IPS-NIHi11 (cell line): Measurements from ENCODE around the gene NAA40.
"Not testable (repeated sequence)": the region's sequence is repeated elsewhere in the genome, so short reads cannot be mapped to it uniquely, and the experiment has no call there.

ENCODE experiments used
- DNase-seq: peaks from one replicate; pipeline ENCODE4 v3.0.0; 2012; ENCODE audit warnings: mixed read lengths, low spot score

Gene NAA40

DNA sequence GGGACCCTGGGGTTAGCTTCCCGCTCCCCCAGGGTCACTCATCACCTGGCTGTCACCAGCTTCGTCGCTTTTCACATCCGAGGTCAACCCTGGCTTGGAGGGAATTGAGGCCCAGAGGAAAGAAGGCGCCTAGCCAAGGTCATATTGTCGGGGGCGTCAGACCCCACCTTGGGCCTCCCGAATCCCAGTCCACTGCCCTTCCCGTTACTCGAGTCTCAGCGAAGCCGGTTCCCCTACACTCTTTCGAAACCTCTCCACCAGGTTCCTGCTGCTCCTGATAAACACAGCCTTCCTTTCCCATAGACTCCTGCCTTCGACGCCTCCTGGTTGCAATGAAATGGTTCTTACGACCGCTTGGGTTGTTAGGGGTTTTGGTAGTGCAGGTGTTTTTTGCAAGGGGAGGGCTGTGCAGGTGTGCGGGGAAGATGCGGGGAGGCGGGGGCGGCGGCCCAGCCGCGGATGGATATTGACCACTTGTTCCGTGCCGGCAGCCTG lies 642 bp downstream of the NAA40 start:
- no peak for DNase-seq

DNA sequence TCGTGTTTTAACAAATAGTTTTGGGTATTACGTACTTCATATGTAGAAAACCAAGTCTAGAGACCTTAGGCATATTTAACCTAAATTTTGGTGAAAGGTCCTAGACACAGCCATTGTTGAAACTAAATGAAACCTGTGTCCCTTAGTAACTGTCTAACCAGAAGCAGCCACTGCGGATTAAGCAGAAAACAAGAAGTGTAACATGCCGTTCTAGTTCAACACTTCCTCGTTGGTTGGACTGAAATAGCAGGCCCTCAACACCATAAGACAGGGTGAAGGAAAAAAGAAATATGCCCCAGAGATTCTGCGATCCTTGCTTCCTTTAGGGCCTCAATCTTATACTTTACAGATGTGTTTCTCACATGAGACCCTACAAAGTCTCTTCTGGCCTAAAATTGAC lies 2.0 kb downstream of the NAA40 start:
- no peak for DNase-seq

DNA sequence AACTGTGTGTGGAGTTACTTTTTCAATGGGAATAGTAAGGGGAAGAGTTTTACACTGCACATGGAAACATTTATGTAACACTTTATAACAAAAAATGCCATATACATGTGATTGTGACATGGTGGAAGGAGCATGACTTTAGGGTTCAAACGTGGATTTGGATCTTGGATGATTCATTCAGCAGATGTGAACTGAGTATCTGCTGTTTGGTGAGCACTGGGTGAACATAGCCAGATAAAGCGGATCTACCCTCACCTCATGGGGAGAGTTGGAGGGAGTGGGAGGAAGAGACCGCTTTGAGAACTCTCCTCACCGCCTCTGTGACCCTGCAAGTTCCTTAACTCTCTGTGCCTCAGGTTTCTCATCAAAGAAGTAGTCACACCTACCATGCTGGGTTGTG lies 3.1 kb downstream of the NAA40 start:
- no peak for DNase-seq

DNA sequence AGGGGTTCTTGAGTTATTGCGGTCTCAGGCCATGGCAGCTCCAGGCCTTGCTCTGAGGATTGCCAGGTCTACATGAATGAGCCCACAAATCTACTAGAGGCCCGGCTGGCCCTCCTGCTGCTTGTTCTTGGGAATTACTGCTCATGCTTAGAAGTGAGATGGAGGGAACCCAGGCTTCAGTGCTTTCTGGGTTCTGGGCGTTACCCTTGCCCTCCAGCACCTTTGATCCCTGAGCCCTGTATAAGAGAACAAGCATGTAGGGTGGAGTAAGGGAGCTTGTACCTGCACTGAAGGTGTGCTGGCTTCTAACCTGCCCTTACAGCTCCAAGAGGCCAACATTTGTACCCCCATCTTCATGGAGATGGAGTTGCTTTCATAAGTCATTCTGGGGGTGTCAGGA lies 4.0 kb downstream of the NAA40 start:
- DNase-seq: no peak

DNA sequence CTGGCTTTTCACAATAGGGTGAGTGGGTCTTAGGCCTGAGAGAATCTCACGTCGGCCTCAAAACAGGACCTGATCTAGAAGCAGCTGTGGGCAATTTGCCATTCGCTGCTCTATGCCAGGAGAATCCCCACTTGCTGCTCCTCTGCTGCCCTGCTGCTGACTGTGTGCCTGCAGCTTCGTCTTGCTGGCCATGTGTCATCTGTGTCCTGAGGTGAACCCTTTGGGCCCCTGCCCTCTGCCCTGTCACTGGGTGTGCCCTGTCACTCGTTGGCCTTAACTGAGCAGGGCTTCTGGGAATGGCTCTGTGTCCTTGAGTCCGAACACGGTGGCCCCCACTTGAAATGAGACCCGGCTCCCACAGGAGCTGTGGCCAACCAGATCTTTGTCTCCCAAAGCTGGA lies 6.2 kb downstream of the NAA40 start:
- no peak for DNase-seq

DNA sequence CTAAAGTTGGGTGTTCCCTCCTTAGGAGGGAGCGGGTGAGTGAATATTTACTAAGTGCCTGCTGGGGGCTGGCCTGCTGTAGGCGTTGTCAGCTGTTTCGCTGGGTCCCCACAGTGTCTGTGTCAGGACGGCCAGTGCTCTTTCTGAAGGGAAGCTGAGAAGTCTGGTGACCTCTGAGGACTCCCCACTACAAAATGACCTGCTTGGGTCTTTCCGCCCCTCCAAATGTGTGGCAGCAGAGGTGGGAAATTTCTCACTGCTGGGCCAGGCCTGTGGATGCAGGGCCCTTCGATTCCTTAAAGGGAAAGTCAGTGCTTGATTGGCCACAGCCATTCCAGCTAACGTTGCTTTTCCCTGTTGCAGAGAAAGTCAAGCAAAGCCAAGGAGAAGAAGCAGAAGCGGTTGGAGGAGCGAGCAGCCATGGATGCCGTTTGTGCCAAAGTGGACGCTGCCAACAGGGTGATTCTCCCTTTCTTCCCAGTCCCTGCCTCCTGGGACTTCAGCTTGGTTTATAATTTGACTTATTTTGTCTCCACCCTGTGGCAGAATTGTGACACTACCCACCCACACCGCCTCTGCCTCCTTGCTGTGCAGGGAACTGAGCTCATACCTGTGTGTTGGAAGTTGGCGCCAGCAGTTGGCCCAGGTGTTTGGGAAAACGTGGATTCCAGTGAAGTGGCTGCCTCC lies 6.8 kb downstream of the NAA40 start:
- DNase-seq: peak; percentile 79

DNA sequence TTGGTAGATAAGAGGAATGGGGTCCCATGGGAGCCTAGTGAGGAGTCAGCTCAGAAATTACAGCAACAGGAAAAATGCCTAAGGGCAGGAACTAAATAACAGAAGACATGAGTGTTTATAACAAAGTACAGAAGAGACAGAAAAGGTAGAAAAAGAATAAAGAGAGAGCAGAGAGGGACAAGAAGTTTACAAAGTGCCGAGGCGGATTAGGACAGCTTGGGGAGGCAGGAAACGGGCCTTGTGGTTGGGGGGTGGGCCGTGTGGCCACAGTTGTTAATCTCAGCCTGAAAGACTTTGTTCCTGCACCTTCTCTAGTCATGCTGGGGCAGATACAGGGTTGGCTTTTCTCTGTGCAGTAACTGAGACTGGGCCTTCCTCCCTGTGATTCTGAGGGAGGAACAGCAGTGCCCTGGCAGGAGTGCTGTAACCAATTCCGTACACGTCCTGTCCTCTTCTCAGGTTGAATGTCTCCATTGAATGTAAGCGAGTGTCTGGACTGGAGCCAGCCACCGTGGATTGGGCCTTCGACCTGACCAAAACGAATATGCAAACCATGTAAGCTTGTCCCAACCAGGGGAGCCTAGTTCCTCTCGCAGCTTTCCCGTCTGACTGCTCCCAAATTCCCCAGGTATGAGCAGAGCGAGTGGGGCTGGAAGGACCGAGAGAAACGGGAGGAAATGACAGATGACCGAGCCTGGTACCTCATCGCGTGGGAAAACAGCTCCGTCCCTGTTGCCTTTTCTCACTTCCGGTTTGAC lies 13.2 kb downstream of the NAA40 start:
- DNase-seq: no peak

DNA sequence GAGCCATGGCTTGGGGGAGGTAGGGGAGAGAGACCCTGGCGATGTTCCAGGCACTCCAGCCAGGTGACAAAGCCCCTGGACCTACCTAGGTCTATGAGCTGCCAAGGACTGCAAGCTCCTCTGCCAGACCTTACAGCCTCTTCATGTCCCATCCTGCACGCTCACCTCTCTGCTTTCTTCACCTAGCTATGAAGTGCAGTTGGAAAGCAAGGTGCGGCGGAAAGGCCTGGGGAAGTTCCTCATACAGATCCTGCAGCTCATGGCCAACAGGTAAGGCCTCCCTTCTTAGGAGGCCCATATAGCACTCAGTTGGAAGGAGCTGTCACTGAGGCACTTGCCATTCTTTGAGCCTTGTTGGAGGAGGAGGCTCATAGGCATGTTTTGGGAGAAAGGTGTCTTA lies 13.8 kb downstream of the NAA40 start:
- no peak for DNase-seq

DNA sequence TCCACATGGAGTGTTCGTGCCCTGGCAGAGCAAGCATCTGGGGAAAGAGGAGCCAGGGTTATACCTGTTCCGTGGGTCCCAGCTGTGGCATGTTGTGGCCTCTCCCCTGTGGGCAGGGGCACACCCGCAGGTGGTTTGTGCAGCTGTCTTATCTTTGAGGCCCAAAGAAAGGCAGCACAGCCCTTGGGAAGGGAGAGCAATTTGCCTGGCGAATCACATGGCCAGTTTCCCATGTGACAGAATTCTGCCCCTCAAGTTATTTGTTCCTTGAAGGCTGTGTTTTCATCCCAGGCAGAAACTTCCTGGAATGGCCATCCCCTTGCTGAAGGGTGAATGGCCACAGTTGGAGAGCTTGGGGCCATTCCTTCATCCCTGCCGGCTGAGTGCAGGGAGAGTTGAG lies 19.2 kb downstream of the NAA40 start:
- DNase-seq: no peak

DNA sequence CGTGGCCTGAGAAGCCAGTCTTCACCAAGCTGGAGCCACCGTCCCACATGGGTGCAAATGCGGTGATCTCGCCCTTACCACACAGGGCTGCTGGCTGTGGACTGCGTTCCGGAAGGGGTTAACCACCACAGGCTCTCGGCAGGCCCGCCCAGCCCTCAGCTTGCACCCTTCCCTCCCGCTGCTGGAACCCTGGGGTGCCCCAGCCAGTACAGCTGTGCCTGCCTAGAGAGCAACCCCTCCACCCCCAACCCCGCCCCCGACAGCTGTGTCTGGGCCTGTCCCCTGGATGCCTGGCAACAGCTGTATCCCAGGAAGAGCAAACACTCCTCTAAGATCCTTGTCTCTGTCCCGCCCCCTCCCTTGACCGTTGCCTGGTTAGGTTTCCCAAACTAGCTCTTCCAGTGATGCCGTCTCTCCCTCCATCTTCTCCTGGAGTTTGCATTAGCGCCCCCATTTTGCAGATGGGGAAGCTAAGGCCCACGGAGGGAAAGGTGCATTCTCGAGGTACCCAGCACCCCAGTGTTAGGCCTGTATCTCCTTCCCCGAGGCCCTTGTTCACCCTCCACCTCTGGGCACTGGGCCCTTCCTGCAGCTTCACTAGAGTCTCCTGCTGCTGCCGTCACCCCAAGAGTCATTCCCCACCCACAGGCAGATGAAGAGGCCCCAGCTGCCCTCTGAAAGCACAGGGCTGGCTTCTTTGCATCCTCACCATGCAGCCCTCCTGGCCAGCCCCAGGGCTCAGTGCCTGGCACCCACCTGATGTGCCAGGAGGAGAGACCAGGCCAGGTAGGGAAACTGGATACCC lies 23.0 kb downstream of the NAA40 start:
- DNase-seq: peak; percentile 67

DNA sequence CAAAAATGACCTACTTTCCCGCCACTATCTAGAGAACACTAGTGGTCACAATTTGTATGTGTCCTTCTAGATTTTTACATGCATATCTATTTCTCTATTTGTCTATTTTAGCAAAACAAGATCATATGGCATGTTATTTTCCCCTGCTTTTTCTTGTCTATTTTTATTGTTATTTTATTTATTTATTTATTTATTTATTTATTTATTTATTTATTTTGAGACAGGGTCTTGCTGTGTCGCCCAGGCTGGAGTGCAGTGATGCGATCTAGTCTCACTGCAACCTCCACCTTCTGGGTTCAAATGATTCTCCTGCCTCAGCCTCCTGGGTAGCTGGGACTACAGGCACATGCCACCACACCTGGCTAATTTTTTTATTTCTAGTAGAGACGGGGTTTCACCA lies 25.1 kb downstream of the NAA40 start:
- not testable (repeated sequence) for DNase-seq

DNA sequence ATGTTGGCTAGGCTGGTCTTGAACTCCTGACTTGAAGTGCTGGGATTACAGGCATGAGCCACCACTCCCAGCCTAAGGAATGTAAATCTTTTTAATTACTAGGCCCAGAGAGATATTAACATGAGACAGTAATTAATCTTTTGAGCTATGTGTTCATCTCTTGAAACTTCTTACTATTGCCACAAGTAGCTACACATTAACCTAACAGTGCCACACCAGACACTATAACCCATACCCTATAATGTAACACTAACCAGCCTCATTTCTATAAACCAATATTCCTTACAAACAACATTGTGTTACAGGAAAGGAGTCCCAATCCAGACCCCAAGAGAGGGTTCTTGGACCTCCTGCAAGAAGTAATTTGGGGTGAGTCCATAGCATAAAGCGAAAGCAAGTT lies 27.6 kb downstream of the NAA40 start:
- peak; percentile 0 for DNase-seq

DNA sequence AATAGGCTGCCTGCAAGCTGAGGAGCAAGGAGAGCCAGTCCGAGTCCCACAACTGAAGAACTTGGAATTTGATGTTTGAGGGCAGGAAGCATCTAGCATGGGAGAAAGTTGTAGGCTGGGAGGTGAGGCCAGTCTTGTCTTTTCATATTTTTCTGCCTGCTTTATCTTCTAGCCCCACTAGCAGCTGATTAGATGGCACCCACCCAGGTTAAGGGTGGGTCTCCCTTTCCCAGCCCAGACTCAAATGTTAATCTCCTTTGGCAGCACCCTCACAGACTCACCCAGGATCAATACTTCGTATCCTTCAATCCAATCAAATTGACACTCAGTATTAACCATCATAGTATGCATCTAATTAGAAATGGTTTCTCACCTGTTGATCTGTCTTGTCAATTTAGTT lies 30.7 kb downstream of the NAA40 start:
- DNase-seq: no peak

DNA sequence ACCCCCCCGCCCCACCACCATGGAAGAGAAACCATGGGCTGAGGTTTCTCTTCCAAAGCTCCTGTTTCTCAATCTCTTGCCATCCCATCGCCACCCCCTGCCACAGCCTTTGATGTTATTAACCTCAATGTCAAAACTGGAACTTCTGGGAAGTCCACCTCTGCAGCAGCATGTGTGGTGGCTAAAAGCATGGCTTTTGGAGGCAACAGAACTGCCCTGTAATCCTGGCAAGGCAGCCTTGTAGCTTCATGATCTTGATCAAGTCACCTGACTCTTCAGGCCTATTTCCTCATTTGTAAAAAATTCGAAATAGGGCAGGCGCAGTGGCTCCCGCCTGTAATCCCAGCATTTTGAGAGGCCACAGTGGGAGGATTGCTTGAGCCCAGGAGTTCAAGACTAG lies 32.1 kb downstream of the NAA40 start:
- DNase-seq: no peak

DNA sequence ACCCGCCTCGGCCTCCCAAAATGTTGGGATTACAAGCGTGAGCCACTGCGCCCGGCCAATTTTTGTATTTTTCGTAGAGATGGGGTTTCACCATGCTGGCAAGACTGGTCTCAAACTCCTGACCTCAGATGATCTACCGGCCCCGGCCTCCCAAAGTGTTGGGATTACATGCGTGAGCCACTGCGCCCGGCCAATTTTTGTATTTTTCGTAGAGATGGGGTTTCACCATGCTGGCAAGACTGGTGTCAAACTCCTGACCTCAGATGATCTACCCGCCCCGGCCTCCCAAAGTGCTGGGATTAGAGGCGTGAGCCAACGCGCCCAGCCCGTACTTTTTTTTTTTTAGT lies 35.1 kb downstream of the NAA40 start:
- not testable (repeated sequence) for DNase-seq

DNA sequence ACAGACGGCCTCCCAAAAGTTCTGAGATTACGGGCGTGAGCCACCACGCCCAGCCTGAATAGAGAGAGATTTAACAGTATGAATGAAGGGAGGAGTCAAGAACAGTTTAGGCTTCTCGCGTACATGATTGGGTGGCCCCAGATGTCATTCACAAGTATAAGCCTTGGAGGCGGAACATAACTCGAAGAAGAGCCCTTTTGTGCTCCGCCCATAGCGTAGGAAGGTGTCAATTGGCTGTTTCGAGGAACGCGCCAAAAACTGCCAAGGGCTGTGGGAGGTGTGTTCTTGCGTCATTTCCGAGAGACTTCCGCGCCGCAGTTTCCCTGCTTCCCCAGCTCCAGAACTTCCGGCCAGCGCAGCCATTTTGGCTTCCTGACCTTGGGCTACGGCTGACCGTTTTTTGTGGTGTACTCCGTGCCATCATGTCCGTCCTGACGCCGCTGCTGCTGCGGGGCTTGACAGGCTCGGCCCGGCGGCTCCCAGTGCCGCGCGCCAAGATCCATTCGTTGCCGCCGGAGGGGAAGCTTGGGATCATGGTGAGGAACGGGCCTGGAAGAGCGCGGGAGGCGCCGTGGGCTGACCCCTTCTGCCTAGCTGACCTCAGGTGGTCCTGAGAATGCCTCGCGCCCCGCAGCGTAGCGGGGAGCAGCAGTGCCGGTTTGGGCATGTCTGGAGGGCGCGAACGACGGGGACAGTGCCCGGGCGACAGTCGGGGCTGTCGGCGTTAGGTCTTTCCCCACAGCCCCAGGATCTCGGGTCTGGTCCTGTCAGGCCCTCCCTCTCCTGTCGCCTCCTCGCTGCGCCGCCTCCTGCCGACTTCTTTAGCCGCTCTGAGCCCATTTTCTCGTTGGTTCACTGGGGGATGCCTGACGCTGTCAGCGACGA lies 35.7 kb downstream of the NAA40 start, which contains the start of gene COX8A:
Gene COX8A (plus strand): TSS at position 362 of the 885 bp plus-strand sequence. CDS start 61 bp downstream, at position 423.
- DNase-seq: peak; percentile 93

DNA sequence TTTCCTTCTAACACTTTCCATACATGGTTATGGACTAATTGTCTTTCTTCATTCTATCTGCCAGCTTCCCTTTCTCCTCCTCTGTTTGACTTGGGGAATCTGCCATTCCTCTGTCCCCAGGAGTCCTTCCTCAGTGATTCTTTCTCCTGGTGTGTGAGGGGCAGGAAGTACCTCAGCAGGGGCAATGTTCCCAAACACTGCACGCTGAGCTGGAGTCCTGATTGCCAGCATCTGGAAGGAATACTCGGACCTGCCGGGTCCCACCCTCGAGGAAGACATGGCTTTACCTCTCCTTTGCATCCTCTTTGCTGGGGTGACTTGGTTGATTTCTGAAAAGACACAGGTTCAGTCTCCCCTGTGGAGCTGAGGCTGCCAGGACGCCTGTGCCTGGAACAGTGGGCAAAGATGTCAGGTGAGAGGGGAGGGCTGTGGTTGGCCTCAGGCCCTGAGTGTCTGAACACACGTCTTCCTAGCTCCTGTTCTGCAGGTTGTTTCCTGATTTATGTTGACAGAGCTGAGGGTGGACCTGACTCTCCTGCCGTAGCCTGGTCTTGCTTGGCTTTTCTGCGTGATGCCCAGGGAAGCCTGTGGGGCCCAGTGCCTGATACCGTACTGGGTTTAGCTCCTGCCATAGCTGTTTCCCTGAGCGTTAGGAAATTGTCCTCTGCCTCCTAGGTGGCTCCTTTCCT lies 39.9 kb downstream of the NAA40 start:
- no peak for DNase-seq

DNA sequence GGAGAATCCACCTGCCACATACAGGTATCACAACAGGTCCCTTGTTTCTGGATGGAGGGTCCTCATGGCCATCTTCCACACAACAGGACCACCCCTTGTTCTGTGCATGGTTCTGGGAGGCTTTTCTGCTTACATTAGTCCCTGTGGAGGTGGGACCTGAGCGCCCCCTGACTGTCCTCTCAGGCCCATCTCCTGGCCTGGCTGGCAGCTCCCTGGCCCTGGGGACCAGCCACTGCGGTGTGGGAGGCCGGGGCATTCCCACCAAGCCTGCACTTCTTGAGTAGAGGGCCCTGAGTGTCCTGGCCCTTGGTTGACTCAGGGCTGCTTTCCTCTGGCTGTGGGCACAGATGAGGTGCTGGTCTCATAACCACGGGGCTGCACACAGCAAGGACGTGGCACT lies 40.6 kb downstream of the NAA40 start:
- no peak for DNase-seq

DNA sequence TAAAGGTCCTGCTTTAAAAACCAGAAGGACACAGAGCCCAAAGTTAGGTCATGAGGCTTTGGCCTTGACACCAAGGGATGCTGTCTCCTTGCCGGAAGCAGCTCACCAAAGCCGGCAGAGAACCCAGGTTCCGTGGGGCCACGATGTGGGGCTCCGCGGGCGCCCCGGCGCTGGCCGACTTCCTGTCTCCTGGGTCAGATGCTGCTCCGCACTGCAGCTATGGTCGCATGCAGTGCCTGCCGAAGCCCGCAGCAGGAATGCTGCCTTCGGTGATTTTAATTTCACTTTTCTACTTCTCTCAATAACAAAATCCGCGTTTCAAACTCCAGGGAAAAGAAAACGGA lies 47.0 kb downstream of the NAA40 start:
- no peak for DNase-seq

DNA sequence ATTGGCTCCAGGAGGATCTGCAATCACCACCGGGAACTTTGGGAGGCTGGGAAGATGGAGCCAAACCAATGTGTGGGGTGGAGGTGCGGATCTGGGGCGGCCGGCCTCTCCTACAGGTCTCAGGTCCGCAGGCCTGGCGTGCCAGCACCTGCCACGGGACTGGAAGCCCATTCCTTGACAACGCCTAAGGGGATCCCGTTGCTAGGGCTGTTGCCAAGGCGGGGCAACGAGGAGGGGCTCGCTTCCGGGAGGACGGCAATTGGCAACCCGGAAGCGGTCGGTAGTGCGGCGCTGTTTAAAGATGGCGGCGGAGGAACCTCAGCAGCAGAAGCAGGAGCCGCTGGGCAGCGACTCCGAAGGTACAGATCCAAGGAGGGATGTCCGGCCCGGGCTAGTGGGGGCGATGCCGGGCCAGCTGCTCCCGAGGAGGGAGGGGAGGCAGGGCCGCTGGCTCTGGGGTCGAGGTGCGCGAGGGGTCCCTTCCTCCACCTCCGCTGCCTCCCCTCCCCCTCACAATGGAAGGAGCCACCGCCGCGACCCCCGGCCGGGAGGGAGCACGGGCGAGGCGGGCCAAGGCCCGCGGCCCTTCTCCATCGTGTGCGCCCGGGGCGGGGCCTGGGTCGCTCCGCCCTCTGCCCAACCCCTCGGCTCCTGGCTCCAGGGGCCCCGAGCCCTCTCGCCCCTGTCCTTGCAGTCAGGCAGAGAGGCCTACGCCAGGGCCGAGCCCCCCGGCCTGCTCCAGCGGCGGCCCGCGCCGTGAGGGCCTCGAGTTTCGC lies 47.5 kb downstream of the NAA40 start, which contains the start of gene OTUB1:
Gene OTUB1 (plus strand): TSS at position 283 of the 776 bp plus-strand sequence. CDS start 19 bp downstream, at position 302.
- DNase-seq: peak; percentile 96
